ENCODE results near the gene KIAA0513. TPM values are rescaled to one million over a fixed set of nuclear protein-coding genes. Genes with fewer than 3 reads are reported as not detected.
A peak's percentile ranks its signal among the peaks of the same experiment; 100 is the strongest.

The KIAA0513 gene
- total RNA-seq, 1 donor from 2014 or later, result 10.3 TPM

GRCh38 chr16:85101956-85102630 is 74.5 kb downstream of the KIAA0513 start:
- H3K27me3 Mint-ChIP-seq (ENCODE audit: low read depth), result no peaks in the 10 kb centered on the region
- DNase-seq (ENCODE audit: low read depth, low spot score), result no peak
- no peaks in the 10 kb centered on the region for H3K36me3 Mint-ChIP-seq (ENCODE audit: low read depth)
- H3K4me1 Mint-ChIP-seq, result no peaks in the 10 kb centered on the region
- H3K9me3 Mint-ChIP-seq, result no peaks in the 10 kb centered on the region
- peak overlapping the region; percentile 57 for H3K27ac Mint-ChIP-seq (ENCODE audit: unreplicated experiment)
- H3K4me3 Mint-ChIP-seq, result no peak overlapping the region
- no peak for TF ChIP-seq CTCF (conservative IDR thresholded peaks at IDR 0.05)

GRCh38 chr16:85103114-85104079 is 75.8 kb downstream of the KIAA0513 start:
- H3K4me1 Mint-ChIP-seq, result no peaks in the 10 kb centered on the region
- TF ChIP-seq CTCF (conservative IDR thresholded peaks at IDR 0.05), result no peak
- H3K27ac Mint-ChIP-seq (ENCODE audit: unreplicated experiment), result no peak overlapping the region
- no peak overlapping the region for H3K4me3 Mint-ChIP-seq
- DNase-seq (ENCODE audit: low read depth, low spot score), result no peak
- no peaks in the 10 kb centered on the region for H3K36me3 Mint-ChIP-seq (ENCODE audit: low read depth)
- H3K27me3 Mint-ChIP-seq (ENCODE audit: low read depth), result no peaks in the 10 kb centered on the region
- no peaks in the 10 kb centered on the region for H3K9me3 Mint-ChIP-seq

- no peaks in the 10 kb centered on the region for H3K9me3 Mint-ChIP-seq
- DNase-seq (ENCODE audit: low read depth, low spot score), result no peak
- no peaks in the 10 kb centered on the region for H3K36me3 Mint-ChIP-seq (ENCODE audit: low read depth)
- no peak overlapping the region for H3K27ac Mint-ChIP-seq (ENCODE audit: unreplicated experiment)
- no peaks in the 10 kb centered on the region for H3K4me1 Mint-ChIP-seq
- H3K4me3 Mint-ChIP-seq, result no peak overlapping the region
- TF ChIP-seq CTCF (conservative IDR thresholded peaks at IDR 0.05), result no peak
- no peaks in the 10 kb centered on the region for H3K27me3 Mint-ChIP-seq (ENCODE audit: low read depth)
Measured at GRCh38 chr16:85104147-85104546, 76.6 kb downstream of the KIAA0513 start.

GRCh38 chr16:85104821-85105391 is 77.3 kb downstream of the KIAA0513 start:
- no peaks in the 10 kb centered on the region for H3K36me3 Mint-ChIP-seq (ENCODE audit: low read depth)
- DNase-seq (ENCODE audit: low read depth, low spot score), result no peak
- no peak for TF ChIP-seq CTCF (conservative IDR thresholded peaks at IDR 0.05)
- no peak overlapping the region for H3K27ac Mint-ChIP-seq (ENCODE audit: unreplicated experiment)
- H3K9me3 Mint-ChIP-seq, result no peaks in the 10 kb centered on the region
- H3K4me3 Mint-ChIP-seq, result no peak overlapping the region
- H3K27me3 Mint-ChIP-seq (ENCODE audit: low read depth), result no peaks in the 10 kb centered on the region
- no peaks in the 10 kb centered on the region for H3K4me1 Mint-ChIP-seq

GRCh38 chr16:85105475-85105874 is 77.9 kb downstream of the KIAA0513 start:
- H3K4me3 Mint-ChIP-seq, result no peak overlapping the region
- no peak overlapping the region for H3K27ac Mint-ChIP-seq (ENCODE audit: unreplicated experiment)
- no peaks in the 10 kb centered on the region for H3K36me3 Mint-ChIP-seq (ENCODE audit: low read depth)
- no peaks in the 10 kb centered on the region for H3K4me1 Mint-ChIP-seq
- H3K9me3 Mint-ChIP-seq, result no peaks in the 10 kb centered on the region
- TF ChIP-seq CTCF (conservative IDR thresholded peaks at IDR 0.05), result no peak
- no peak for DNase-seq (ENCODE audit: low read depth, low spot score)
- no peaks in the 10 kb centered on the region for H3K27me3 Mint-ChIP-seq (ENCODE audit: low read depth)

Data from neural crest cell (in vitro differentiated cells).